Psoas muscle (tissue), 8 donors: Measurements from ENCODE around the gene C15orf61. TPM values are rescaled to one million over a fixed set of nuclear protein-coding genes. Genes with fewer than 3 reads are reported as not detected.
A peak's percentile ranks its signal among the peaks of the same experiment; 100 is the strongest.

ENCODE experiments used
- ATAC-seq, 4 donors: fragments of 200-7000 bp; cut with Tn5 transposase; one replicate each; pipeline ENCODE4 v1.9.1; 2020; ENCODE audit warnings: moderate library complexity in 3 of 4, mild to moderate bottlenecking in 2 of 4
- DNase-seq, 2 donors: peaks; one replicate each; pipeline ENCODE4 v3.0.0-alpha.2; 2020
- H3K27ac ChIP-seq: fragments of 200-600 bp; one replicate; pipeline ENCODE4 v1.8.0; 2022
- H3K27me3 ChIP-seq, 3 donors: fragments of 200-600 bp in 1 of 3; one replicate each; pipeline versions ENCODE4 v1.6.1 to v1.8.0; 2013 to 2022; ENCODE audit warnings: low read length in 2 of 3, mild to moderate bottlenecking in 2 of 3, moderate library complexity in 1 of 3; ENCODE audit not compliant: insufficient read depth in 3 of 3
- H3K36me3 ChIP-seq, 2 donors: fragments of 200-600 bp in 1 of 2; one replicate each; pipeline versions ENCODE4 v1.6.1 to v1.8.0; 2013 to 2022; ENCODE audit warnings: low read depth in 1 of 2, mild to moderate bottlenecking in 1 of 2, moderate library complexity in 1 of 2; ENCODE audit not compliant: insufficient read depth in 1 of 2
- H3K4me1 ChIP-seq: fragments of 200-600 bp; one replicate; pipeline ENCODE4 v1.8.0; 2022
- H3K4me3 ChIP-seq: fragments of 200-600 bp; one replicate; pipeline ENCODE4 v1.8.0; 2022; ENCODE audit warnings: mild to moderate bottlenecking
- H3K9me3 ChIP-seq: fragments of 200-600 bp; one replicate; pipeline ENCODE4 v1.8.0; 2022
- CTCF ChIP-seq: fragments of 200-600 bp; IDR thresholded peaks from one replicate; pipeline ENCODE4 v1.8.0; 2022; ENCODE audit warnings: antibody characterized with exemption
- WGBS, 3 donors: extraction: QIAGEN DNeasy Blood & Tissue Kit; methylation state at CpG; one replicate each; pipeline versions ENCODE4 v1.1.6 to v1.1.7; 2013; 5-methylcytosine and 5-hydroxymethylcytosine counted together
- intact Hi-C, 2 donors: fragments of 100-400 bp; cut with DNase I; formaldehyde crosslinking; loops; one replicate each; pipeline versions ENCODE4 v1.11.0 to v1.14.2; 2022
- polyA plus RNA-seq, 3 donors: library from polyadenylated mRNA; stranded (reverse); fragments of 200-250 nt; gene quantifications; one replicate each; pipeline ENCODE4 v1.2.3, GENCODE V29; 2013
- total RNA-seq, 4 donors: library from RNA; stranded (reverse); fragmentation: NEBNext Ultra II Directional in 2 of 4; extraction: Animal tissue kit (Norgen Biotek cat#: 25700) in 2 of 4; gene quantifications; one replicate each; pipeline versions ENCODE4 v1.2.1 to v1.2.4, GENCODE V29; 2021 to 2023
- donor health status: healthy with polysubstance abuse.
- donor health status: DM: no; HTN: no; CAD: no; lungs with moderate emphysema.
- donor health status: Bipolar disorder and iron deficiency.
- donor health status: healthy.
- donor health status: DM: yes; HTN: yes; CAD: no.
- donor health status: DM: no; HTN: no; CAD: no.
- donor health status: DM: no; HTN: no; CAD: no.
- donor health status: DM: yes; HTN: yes; CAD: no.

C15orf61 gene
- total and polyA plus RNA-seq, 7 donors, result 6.9 to 20.9 (median 11.2) TPM

GRCh38 chr15:67506775-67507747 is 13.9 kb upstream of the C15orf61 start:
- no peak for TF ChIP-seq CTCF
- H3K4me1 ChIP-seq, result no peaks in the 10 kb centered on the region
- DNase-seq (no peak), ATAC-seq (peak in 1 of 4 donors; percentile 48)
- peaks cover 0 to 34% of the 10 kb centered on the region in 2 donors for H3K36me3 ChIP-seq
- no peaks in the 10 kb centered on the region for H3K9me3 ChIP-seq
- intact Hi-C loops, result loop anchor here in 1 of 2 donors (10.0 kb wide), 1 partner anchor 328 kb away; no protein-coding TSS in a partner anchor
- H3K4me3 ChIP-seq, result no peak overlapping the region
- no peaks in the 10 kb centered on the region for H3K27me3 ChIP-seq
- H3K27ac ChIP-seq, result no peak overlapping the region
- WGBS, 3 donors, result 89 to 91% (median 91%) methylated on average over 11 of the region's 11 CpGs

GRCh38 chr15:67508407-67508806 is 12.5 kb upstream of the C15orf61 start:
- no peak for TF ChIP-seq CTCF
- H3K4me3 ChIP-seq, result no peak overlapping the region
- ATAC-seq (no peak), DNase-seq (no peak)
- H3K4me1 ChIP-seq, result no peaks in the 10 kb centered on the region
- H3K27me3 ChIP-seq, result no peaks in the 10 kb centered on the region
- peaks cover 0 to 48% of the 10 kb centered on the region in 2 donors for H3K36me3 ChIP-seq
- intact Hi-C loops, result loop anchor here in 1 of 2 donors (10.0 kb wide), 1 partner anchor 326 kb away; no protein-coding TSS in a partner anchor
- 91 to 94% (median 92%) methylated on average over 3 of the region's 3 CpGs for WGBS, 3 donors
- H3K9me3 ChIP-seq, result no peaks in the 10 kb centered on the region
- no peak overlapping the region for H3K27ac ChIP-seq

GRCh38 chr15:67509918-67510317 is 11.0 kb upstream of the C15orf61 start:
- no peak for ATAC-seq
- TF ChIP-seq CTCF, result no peak
- intact Hi-C loops, result loop anchor here in 1 of 2 donors (10.0 kb wide), 1 partner anchor 325 kb away; no protein-coding TSS in a partner anchor
- Histone ChIP-seq H3K27ac (no peak overlapping the region), H3K27me3 (no peaks in the 10 kb centered on the region), H3K4me3 (no peak overlapping the region), H3K9me3 (no peaks in the 10 kb centered on the region), H3K4me1 (no peaks in the 10 kb centered on the region), H3K36me3 (peaks cover 0 to 63% of the 10 kb centered on the region in 2 donors)
- 91 to 96% (median 94%) methylated on average over 4 of the region's 4 CpGs for WGBS, 3 donors
- no peak for DNase-seq

GRCh38 chr15:67510597-67511190 is 10.2 kb upstream of the C15orf61 start:
- WGBS, 3 donors, result 86 to 92% (median 91%) methylated on average over 7 of the region's 7 CpGs
- no peaks in the 10 kb centered on the region for H3K9me3 ChIP-seq
- TF ChIP-seq CTCF, result no peak
- H3K27me3 ChIP-seq, result no peaks in the 10 kb centered on the region
- intact Hi-C loops, result no loop called here
- DNase-seq (no peak), ATAC-seq (no peak)
- no peaks in the 10 kb centered on the region for H3K4me1 ChIP-seq
- H3K4me3 ChIP-seq, result no peak overlapping the region
- H3K27ac ChIP-seq, result no peak overlapping the region
- peaks cover 4 to 71% of the 10 kb centered on the region in 2 donors for H3K36me3 ChIP-seq
